Measurements from ENCODE around the gene F7.

F7 gene

GRCh38 chr13:113141601-113141970 is 36.0 kb downstream of the F7 start:
- FAIRE-seq, result no peak

DNA sequence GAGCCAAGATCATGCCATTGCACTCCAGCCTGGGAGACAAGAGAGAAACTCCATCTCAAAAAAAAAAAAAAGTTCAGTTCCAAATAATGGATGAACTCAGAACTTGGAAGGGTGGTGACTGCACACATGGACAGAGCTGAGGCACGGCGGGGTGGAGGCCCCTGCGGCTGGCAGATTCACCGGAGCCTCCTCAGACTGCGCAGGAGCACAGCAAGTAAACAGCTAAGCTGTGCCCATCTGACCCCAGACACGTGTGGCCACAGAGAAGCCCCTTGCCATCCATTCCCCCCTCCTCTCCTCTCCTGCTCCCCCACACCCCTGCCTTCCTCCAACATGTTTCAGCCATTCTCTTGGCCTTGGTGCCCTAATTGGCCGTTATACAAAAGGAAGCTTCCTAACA is 37.3 kb downstream of the F7 start:
- no peak for FAIRE-seq

DNA sequence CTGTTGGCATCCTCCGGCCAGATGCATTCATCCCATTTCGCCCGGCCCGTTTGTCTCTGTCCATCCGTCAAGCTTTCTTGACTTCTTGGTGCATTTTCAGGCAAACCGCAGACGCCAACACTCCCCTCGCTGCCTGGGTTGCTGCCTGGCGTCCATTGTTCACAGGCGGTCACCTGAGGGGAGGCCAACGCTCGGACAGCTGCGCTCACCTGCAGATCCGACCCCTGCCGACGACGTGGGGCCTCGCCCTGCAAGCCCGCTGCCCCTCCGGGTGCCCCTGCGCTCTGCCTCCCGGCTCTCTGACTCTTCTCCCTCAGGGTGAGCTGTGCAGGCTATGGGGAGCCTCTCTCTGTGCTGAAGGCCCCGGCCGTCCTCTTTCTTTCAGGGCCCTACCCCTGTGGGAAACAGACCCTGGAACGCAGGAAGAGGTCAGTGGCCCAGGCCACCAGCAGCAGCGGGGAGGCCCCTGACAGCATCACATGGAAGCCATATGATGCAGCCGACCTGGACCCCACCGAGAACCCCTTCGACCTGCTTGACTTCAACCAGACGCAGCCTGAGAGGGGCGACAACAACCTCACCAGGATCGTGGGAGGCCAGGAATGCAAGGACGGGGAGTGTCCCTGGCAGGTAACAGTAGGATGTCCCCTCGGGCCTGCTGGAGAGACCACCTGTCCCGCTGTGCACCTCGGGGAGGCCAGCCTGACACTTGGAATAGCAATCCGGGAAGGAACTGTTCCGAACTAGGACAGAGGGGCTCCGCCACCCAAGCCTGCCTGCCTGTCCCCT is 38.1 kb downstream of the F7 start:
- FAIRE-seq, result no peak

- no peak for FAIRE-seq
Observed at GRCh38 chr13:113144255-113144629, 38.7 kb downstream of the F7 start.

- no peak for FAIRE-seq
Observed at GRCh38 chr13:113145496-113145895, 39.9 kb downstream of the F7 start.

GRCh38 chr13:113145911-113146598 is 40.5 kb downstream of the F7 start:
- no peak for FAIRE-seq

GRCh38 chr13:113146750-113147149 is 41.2 kb downstream of the F7 start:
- no peak for FAIRE-seq

- FAIRE-seq, result no peak
Observed at GRCh38 chr13:113147206-113147605, 41.6 kb downstream of the F7 start.

GRCh38 chr13:113148407-113148806 is 42.8 kb downstream of the F7 start:
- FAIRE-seq, result no peak

DNA sequence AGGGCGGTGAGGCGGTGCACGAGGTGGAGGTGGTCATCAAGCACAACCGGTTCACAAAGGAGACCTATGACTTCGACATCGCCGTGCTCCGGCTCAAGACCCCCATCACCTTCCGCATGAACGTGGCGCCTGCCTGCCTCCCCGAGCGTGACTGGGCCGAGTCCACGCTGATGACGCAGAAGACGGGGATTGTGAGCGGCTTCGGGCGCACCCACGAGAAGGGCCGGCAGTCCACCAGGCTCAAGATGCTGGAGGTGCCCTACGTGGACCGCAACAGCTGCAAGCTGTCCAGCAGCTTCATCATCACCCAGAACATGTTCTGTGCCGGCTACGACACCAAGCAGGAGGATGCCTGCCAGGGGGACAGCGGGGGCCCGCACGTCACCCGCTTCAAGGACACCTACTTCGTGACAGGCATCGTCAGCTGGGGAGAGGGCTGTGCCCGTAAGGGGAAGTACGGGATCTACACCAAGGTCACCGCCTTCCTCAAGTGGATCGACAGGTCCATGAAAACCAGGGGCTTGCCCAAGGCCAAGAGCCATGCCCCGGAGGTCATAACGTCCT is 43.4 kb downstream of the F7 start:
- FAIRE-seq, result no peak

GRCh38 chr13:113149711-113150549 is 44.3 kb downstream of the F7 start:
- FAIRE-seq, result no peak

DNA sequence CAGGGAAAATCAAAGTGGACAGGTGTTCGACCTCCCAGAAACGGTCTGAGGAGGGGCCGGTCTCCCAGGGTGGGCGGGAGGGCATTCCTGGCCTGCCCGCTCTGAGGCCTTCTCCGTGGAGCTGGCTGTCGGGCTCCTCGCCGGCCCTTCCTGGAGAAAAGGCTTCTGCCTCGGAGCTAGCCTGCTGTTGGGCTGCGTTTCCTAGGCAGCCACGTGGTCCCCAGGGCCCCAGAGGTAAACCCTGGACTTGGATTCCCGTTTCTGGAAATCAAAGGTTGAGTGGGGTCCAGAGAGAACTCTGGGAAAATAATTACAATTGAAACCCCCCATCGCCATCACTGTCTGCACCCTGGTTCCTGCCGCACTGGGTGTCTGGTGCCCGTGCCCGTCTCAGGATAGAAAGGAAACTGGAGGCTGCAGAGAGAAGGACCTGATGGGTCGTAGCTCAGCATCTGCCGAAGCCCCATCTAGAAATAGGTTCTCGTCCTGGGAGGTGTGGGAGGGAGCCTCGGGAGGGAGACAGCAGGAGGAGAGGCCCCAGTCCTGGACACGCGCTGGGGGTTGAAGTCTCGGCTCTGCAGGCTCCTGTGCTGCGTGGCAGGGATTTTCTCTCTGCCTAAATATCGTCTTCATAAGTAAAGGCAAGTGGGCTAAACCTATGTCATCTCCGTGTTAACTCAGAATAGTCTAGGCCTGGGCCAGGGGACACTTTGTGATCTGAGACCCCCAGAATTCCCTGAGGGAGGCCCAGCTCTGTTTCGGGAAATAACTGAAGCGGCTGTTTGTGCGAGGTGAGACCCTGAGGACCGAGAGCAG is 45.2 kb downstream of the F7 start:
- no peak for FAIRE-seq

- no peak for FAIRE-seq
Observed at GRCh38 chr13:113151745-113152690, 46.4 kb downstream of the F7 start.

DNA sequence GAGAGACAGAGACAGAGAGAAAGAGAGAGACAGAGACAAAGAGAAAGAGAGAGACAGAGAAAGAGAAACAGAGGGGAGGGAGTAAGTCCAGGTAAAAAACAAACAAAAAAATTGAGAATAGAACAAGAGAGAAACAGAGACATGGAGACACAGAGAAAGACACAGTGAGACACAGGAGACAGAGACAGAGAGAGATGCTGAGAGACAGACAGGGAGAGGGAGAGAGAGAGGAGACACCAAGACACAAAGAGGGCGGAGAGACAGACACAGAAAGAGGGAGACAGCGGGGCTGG is 47.0 kb downstream of the F7 start:
- FAIRE-seq, result no peak

DNA sequence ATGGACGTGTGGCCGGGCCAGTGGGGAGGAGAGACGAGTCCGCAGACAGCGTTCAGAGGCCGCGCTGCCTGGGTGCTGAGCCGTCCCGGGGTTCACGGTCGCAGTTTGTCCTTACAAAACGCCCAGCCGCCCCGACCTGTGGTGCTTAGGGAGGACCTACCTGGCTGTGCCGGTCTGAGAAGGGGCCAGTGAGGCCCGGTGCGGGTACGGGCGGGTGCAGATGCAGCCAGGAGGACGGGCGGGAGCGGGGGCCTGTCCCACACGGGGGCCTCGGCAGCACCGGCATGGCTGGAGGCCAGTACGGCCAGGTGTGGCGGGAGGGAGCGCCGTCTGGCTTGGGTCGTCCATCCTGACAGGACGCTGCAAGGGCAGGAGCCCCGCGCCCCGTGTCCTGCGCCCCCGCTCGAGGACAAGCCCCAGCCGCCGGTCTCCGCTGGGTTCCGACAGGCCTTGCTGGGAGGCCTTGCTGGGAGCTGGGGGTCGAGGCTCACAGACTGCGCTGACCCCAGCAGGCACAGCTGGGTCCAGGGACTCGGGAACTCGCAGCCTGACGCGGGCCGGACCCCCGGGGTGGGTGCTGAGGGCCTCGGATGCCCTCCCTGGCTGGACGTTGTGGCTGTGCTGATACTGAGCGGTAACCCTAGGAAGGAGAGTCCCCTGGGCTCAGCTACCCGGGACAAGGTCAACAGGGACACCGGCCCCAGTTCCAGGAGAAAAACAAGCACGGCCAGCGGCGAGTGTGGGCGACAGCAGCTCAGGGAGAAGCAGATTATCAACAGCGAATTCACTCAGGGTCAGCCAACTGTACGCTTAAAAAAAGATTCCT is 47.6 kb downstream of the F7 start:
- no peak for FAIRE-seq

DNA sequence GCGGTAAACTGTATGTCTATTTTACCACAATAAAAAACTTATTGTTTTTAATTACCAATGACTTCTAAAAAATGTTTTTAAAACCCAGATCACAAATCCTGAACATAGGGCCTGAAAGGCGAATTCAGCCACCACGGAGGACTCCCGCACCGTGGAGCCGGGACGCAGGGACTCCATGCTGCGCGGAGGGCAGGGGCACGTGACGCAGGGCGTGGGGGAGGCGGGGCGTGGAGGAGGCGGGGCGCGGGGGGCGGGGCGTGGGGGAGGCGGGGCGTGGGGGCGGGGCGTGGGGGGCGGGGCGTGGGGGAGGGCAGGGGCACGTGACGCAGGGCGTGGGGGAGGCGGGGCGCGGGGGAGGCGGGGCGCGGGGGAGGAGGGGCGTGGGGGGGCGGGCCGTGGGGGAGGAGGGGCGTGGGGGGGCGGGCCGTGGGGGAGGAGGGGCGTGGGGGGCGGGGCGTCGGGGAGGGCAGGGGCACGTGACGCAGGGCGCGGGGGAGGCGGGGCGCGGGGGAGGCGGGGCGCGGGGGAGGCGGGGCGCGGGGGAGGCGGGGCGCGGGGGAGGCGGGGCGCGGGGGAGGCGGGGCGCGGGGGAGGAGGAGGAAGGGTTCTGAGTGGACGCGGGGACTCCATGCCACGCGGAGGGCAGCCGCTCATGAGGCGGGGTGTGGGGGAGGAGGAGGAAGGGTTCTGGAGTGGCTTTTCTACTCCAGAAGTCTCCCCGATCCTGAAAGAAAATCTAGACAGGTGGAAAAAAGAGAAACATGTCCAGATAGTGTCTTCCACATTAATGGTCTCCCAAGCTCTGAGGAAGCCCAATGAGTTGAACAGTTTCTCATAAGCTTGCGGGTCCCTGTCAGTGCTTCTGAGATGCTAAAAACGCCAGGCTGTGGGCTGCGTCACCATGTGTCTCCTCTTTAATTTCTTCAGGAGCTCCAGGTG is 48.5 kb downstream of the F7 start:
- FAIRE-seq, result no peak

DNA sequence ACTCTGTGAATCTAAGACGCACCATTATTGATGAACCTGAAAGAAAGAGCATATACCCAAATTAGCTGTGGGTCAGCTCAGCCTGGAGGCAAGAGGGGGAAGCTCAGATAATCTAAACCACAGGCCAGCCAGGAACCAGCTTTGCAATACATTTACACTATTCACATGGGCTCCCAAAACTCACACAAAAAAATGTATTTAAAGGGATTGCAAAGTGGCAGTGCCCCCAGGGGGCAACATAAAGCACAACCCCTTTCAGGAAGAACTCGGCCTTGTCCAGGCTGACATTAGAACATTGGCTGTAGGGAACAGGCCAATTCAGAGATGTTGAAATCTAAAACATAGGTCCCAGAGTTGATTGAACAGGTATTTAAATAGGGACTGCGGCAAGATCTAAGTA is 49.6 kb downstream of the F7 start:
- FAIRE-seq, result no peak

GRCh38 chr13:113155982-113156655 is 50.5 kb downstream of the F7 start:
- FAIRE-seq, result no peak

Measured in colon (tissue), 2 donors.